OCI-LY3 (cell line): ENCODE data around the gene CLCN1.

Experiments used
- CTCF ChIP-seq: fragments of 200-600, 300-600 bp; sonication (generic); IDR thresholded peaks from 2 replicates; pipeline ENCODE4 v1.5.1; 2014; ENCODE audit warnings: antibody characterized with exemption, low read length, low read depth
- EZH2phosphoT487 ChIP-seq: fragments of 200-600 bp; shearing (Covaris generic); IDR thresholded peaks from 2 replicates; pipeline ENCODE4 v1.6.1; 2018; ENCODE audit warnings: antibody characterized with exemption, mixed run types, low read depth

GRCh38 chr7:143280566-143280965 lies 35.3 kb upstream of the CLCN1 start:
- no peak for TF ChIP-seq CTCF
- TF ChIP-seq EZH2phosphoT487, result no peak
